ENCODE measurements around the gene ADRM1.

- TF ChIP-seq ESRRA (IDR thresholded peaks at IDR 0.05; ENCODE audit: low read length): no peak
- TF ChIP-seq GABPA (IDR thresholded peaks at IDR 0.05; ENCODE audit: low read depth): no peak
- TF ChIP-seq BCLAF1 (IDR thresholded peaks at IDR 0.05): no peak
- no peak for TF ChIP-seq TAF1 (IDR thresholded peaks at IDR 0.05; ENCODE audit: borderline replicate concordance, low read depth, low read length)
These were observed 44.6 kb downstream of the ADRM1 start for GRCh38 chr20:62347445-62347844.
